Caco-2 (cell line): ENCODE measurements around the gene GATA3. TPM values are rescaled to one million over a fixed set of nuclear protein-coding genes. Genes with fewer than 3 reads are reported as not detected.

ENCODE experiments used
- BruUV-seq: library from RNA; stranded (reverse); fragments of 400-500 nt; replicated peaks from 2 replicates; lab custom pipeline; 2021; lab: Mats Ljungman, UMichigan
- CTCF ChIA-PET: fragments of 300-600 bp; sonication (Branson Sonifier 250); formaldehyde crosslinking; loops from one replicate; lab custom pipeline; 2022; ENCODE audit warnings: antibody characterized with exemption; lab: Charles Lee
- POLR2A ChIA-PET: fragments of 300-600 bp; sonication (Branson Sonifier 250); formaldehyde crosslinking; loops from one replicate; lab custom pipeline; 2022; ENCODE audit warnings: antibody characterized with exemption; lab: Charles Lee
- DNase-seq, 2 experiments: peaks; one replicate each; pipeline versions ENCODE4 v3.0.0 to v3.0.0-alpha.2; 2020 to 2022
- H3K27me3 ChIP-seq: replicated peaks from 2 replicates; pipeline ENCODE4 v1.6.0; 2011; ENCODE audit warnings: low read length; ENCODE audit not compliant: control insufficient read depth, insufficient read depth
- H3K36me3 ChIP-seq: 2 replicates; pipeline ENCODE4 v1.5.1; 2011; ENCODE audit warnings: low read length; ENCODE audit not compliant: control insufficient read depth, insufficient read depth
- H3K4me1 ChIP-seq: fragments of 250-450 bp; sonication (Bioruptor Pico); 2 replicates; pipeline ENCODE4 v1.5.1; 2020; ENCODE audit warnings: mild to moderate bottlenecking
- H3K4me3 ChIP-seq: 2 replicates; pipeline ENCODE4 v1.5.1; 2011; ENCODE audit warnings: low read depth, mild to moderate bottlenecking, control low read depth, low read length
- H3K9me3 ChIP-seq: fragments of 250-450 bp; sonication (Bioruptor Pico); 2 replicates; pipeline ENCODE4 v1.5.1; 2020; ENCODE audit warnings: mild to moderate bottlenecking, moderate library complexity
- H3K27ac Mint-ChIP-seq: one replicate; pipeline ENCODE4 v1.8.0; 2022; ENCODE audit warnings: mixed read lengths; ENCODE audit not compliant: unreplicated experiment
- H3K27me3 Mint-ChIP-seq: one replicate; pipeline ENCODE4 v1.8.0; 2022; ENCODE audit warnings: mixed read lengths; ENCODE audit not compliant: insufficient read depth, unreplicated experiment
- H3K36me3 Mint-ChIP-seq: one replicate; pipeline ENCODE4 v1.8.0; 2022; ENCODE audit warnings: mild to moderate bottlenecking, mixed read lengths; ENCODE audit not compliant: insufficient read depth, unreplicated experiment
- H3K4me1 Mint-ChIP-seq: one replicate; pipeline ENCODE4 v1.8.0; 2022; ENCODE audit warnings: low read depth, mixed read lengths; ENCODE audit not compliant: unreplicated experiment
- H3K4me3 Mint-ChIP-seq: one replicate; pipeline ENCODE4 v1.8.0; 2022; ENCODE audit warnings: mild to moderate bottlenecking, moderate library complexity, mixed read lengths; ENCODE audit not compliant: unreplicated experiment
- H3K9me3 Mint-ChIP-seq: one replicate; pipeline ENCODE4 v1.8.0; 2022; ENCODE audit warnings: mixed read lengths; ENCODE audit not compliant: unreplicated experiment
- intact Hi-C: fragments of 100-400 bp; cut with micrococcal nuclease; formaldehyde crosslinking; loops from one replicate; pipeline ENCODE4 v1.10.0; 2022; ENCODE audit not compliant: unreplicated experiment
- total RNA-seq: library from RNA; stranded (reverse); gene quantifications from 2 replicates; pipeline ENCODE4 v1.2.3, GENCODE V29; 2022
- TF ChIP-seq, protein P1 (sequence below), 2 experiments: fragments of 200-600 bp in 1 of 2; IDR thresholded peaks; 1 replicate in 1 of 2; 2 replicates in 1 of 2; pipeline versions ENCODE4 v1.5.1 to v1.8.0; 2011 to 2022; ENCODE audit warnings: antibody characterized with exemption in 1 of 2, control low read depth in 1 of 2, inconsistent platforms in 1 of 2, low read depth in 1 of 2, low read length in 1 of 2, mild to moderate bottlenecking in 1 of 2, moderate library complexity in 1 of 2; ENCODE audit not compliant: insufficient read depth in 1 of 2, severe bottlenecking in 1 of 2, unreplicated experiment in 1 of 2

GATA3 gene
- total RNA-seq, 1 experiment from 2014 or later, result 27.7 TPM

DNA sequence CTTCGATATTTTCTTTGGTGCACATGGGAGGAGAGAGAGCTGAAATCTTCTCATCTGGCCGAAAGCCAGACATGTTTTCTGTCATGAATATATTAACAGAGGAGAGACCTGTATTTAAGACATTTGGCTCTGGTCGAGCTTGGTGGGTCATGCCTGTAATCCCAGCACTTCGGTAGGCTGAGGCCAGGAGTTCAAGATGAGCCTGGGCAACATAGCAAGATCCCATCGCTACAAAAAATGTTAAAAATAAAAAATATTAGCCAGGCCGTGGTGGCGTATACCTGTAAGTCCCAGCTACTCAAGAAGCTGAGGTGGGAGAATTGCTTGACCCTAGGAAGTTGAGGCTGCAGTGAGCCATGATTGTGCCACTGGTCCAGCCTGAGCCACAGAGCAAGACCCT, 21.9 kb upstream of the GATA3 start:
- Mint-ChIP-seq H3K4me3 (no peak overlapping the region), H3K36me3 (no peaks in the 10 kb centered on the region), H3K27me3 (peaks cover 4% of the 10 kb centered on the region), H3K4me1 (peaks cover 13% of the 10 kb centered on the region), H3K27ac (no peak overlapping the region), H3K9me3 (no peaks in the 10 kb centered on the region)
- H3K27me3 ChIP-seq, result no peaks in the 10 kb centered on the region
- no peak for DNase-seq
- intact Hi-C loops, result no loop called here
- POLR2A ChIA-PET, result interaction anchor here (0.6 kb wide), 1 partner anchor 22 kb away, joined by 10 read pairs; the partner anchor contains the start of gene GATA3
- TF ChIP-seq, protein P1, sequence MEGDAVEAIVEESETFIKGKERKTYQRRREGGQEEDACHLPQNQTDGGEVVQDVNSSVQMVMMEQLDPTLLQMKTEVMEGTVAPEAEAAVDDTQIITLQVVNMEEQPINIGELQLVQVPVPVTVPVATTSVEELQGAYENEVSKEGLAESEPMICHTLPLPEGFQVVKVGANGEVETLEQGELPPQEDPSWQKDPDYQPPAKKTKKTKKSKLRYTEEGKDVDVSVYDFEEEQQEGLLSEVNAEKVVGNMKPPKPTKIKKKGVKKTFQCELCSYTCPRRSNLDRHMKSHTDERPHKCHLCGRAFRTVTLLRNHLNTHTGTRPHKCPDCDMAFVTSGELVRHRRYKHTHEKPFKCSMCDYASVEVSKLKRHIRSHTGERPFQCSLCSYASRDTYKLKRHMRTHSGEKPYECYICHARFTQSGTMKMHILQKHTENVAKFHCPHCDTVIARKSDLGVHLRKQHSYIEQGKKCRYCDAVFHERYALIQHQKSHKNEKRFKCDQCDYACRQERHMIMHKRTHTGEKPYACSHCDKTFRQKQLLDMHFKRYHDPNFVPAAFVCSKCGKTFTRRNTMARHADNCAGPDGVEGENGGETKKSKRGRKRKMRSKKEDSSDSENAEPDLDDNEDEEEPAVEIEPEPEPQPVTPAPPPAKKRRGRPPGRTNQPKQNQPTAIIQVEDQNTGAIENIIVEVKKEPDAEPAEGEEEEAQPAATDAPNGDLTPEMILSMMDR (IDR thresholded peaks at IDR 0.05; ENCODE audit: insufficient read depth in 1 of 2, low read depth in 1 of 2, low read length in 1 of 2, severe bottlenecking in 1 of 2, unreplicated experiment in 1 of 2), result no peak
- no TSS peak for BruUV-seq
- CTCF ChIA-PET, result no interaction called here
- H3K4me3 ChIP-seq, result no peak overlapping the region
- peaks cover 20% of the 10 kb centered on the region for H3K4me1 ChIP-seq
- H3K36me3 ChIP-seq, result no peaks in the 10 kb centered on the region
- H3K9me3 ChIP-seq, result no peaks in the 10 kb centered on the region; the same call in 1 of the 2 replicates

DNA sequence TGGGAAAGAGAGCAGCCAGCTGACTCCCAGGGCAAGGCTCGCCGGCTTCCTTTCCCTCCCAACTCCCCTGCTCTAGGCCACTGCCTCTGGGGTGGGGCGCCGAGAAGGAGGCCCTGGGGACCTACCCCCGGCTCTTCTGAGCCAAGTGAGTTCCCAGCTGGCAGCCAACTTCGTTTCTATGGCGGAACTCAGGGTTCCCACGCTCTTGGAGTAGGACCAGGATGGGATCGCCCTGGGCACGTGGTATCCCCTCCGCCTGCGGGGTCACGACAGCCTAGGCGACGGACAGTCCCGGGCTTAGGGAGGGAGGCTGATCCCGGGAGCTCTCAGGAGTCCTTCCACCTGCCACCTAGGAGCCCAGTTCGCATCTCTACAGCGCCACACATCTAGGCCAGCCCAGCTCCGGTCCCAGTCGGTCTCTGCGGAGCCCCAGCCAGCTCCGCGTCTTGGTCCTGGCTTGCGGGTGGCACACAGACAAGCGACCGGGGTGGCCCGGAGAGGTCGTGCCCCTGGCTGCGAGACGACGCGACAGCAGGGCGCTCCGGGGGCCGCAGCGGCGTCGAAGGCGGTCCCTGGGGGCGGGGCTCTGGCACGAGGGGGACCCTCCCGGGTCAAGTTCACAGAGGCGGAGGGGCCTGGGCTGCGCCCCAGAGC, 20.5 kb upstream of the GATA3 start:
- POLR2A ChIA-PET, result interaction anchor here (0.6 kb wide), 2 partner anchors 15 to 491 kb away, joined by 3 to 10 read pairs; no protein-coding TSS in a partner anchor
- DNase-seq, result no peak
- H3K9me3 ChIP-seq, result no peaks in the 10 kb centered on the region; the same call in 1 of the 2 replicates
- Mint-ChIP-seq H3K36me3 (no peaks in the 10 kb centered on the region), H3K4me3 (no peak overlapping the region), H3K27me3 (peaks cover 4% of the 10 kb centered on the region), H3K9me3 (no peaks in the 10 kb centered on the region), H3K4me1 (peaks cover 26% of the 10 kb centered on the region), H3K27ac (no peak overlapping the region)
- intact Hi-C loops, result no loop called here
- H3K4me1 ChIP-seq, result peaks cover 30% of the 10 kb centered on the region
- H3K36me3 ChIP-seq, result no peaks in the 10 kb centered on the region
- CTCF ChIA-PET, result no interaction called here
- BruUV-seq, result no TSS peak
- no peaks in the 10 kb centered on the region for H3K27me3 ChIP-seq
- H3K4me3 ChIP-seq, result no peak overlapping the region
- TF ChIP-seq, protein P1 (IDR thresholded peaks at IDR 0.05; ENCODE audit: insufficient read depth in 1 of 2, low read depth in 1 of 2, low read length in 1 of 2, severe bottlenecking in 1 of 2, unreplicated experiment in 1 of 2), result no peak

DNA sequence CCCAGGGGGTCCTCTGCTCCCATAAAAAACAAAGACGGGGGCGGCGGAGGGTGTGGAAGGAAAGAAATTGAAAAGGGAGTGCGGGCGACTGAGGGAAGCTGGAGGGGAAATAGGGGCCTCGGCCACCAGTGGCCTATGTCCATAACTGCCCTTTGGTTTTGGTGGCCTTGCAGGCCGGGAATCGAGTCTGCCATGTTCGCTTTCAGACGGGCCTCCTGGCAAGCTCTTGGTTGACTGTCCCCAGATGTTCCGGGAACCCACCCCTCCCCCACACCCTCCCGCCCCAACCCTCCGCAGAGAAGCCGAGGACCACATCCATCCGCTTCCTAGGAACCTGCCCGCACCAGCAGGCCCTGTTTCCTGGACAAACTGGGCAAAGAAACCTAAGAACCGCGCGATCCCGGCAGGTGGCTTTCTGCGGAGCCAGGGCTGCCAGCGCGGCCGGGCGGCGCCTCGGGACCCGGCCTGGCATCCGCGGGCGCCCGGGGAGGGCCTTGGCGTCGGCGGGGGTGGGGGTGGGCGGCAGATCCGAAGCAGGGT, 20.0 kb upstream of the GATA3 start:
- H3K27ac Mint-ChIP-seq, result no peak overlapping the region
- H3K4me3 Mint-ChIP-seq, result no peak overlapping the region
- peaks cover 4% of the 10 kb centered on the region for H3K27me3 Mint-ChIP-seq
- no TSS peak for BruUV-seq
- no peaks in the 10 kb centered on the region for H3K36me3 Mint-ChIP-seq
- ChIA-PET POLR2A (no interaction called here), CTCF (no interaction called here)
- Histone ChIP-seq H3K4me3 (no peak overlapping the region), H3K4me1 (peaks cover 32% of the 10 kb centered on the region), H3K9me3 (no peaks in the 10 kb centered on the region; the same call in 1 of the 2 replicates), H3K27me3 (no peaks in the 10 kb centered on the region), H3K36me3 (no peaks in the 10 kb centered on the region)
- no peaks in the 10 kb centered on the region for H3K9me3 Mint-ChIP-seq
- H3K4me1 Mint-ChIP-seq, result peaks cover 26% of the 10 kb centered on the region
- TF ChIP-seq, protein P1 (IDR thresholded peaks at IDR 0.05; ENCODE audit: insufficient read depth in 1 of 2, low read depth in 1 of 2, low read length in 1 of 2, severe bottlenecking in 1 of 2, unreplicated experiment in 1 of 2), result no peak
- intact Hi-C loops, result no loop called here
- DNase-seq, result no peak
